Measurements from ENCODE around the gene DGKH.
"Not testable (repeated sequence)": the region's sequence is repeated elsewhere in the genome, so short reads cannot be mapped to it uniquely, and the experiment has no call there.

Gene DGKH

DNA sequence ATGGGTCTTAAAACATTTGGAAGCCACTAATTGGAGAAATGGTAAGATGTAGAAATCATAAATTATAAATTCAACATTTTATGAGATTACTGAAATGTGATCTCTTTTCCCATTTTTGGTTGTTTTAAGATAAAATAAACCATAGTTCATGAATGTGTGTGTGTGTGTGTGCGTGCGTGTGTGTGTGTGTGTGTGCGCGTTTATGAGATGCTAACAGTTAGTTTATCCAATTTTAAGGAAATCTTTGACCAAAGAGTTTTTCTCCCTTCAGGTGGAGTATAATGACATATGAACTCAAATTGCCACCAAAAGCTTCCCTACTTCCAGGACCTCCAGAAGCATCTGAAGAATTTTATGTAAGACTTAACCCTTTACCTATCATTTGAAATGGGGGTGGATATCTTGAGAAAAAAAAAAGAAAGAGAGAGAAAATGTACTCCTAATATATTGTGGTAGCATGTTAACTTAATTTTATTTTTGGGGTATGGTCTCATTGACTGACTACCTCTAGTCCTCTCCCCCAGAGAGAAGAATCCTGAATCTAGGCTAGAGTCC, 125.4 kb downstream of the DGKH start:
- no peak for DNase-seq

DNA sequence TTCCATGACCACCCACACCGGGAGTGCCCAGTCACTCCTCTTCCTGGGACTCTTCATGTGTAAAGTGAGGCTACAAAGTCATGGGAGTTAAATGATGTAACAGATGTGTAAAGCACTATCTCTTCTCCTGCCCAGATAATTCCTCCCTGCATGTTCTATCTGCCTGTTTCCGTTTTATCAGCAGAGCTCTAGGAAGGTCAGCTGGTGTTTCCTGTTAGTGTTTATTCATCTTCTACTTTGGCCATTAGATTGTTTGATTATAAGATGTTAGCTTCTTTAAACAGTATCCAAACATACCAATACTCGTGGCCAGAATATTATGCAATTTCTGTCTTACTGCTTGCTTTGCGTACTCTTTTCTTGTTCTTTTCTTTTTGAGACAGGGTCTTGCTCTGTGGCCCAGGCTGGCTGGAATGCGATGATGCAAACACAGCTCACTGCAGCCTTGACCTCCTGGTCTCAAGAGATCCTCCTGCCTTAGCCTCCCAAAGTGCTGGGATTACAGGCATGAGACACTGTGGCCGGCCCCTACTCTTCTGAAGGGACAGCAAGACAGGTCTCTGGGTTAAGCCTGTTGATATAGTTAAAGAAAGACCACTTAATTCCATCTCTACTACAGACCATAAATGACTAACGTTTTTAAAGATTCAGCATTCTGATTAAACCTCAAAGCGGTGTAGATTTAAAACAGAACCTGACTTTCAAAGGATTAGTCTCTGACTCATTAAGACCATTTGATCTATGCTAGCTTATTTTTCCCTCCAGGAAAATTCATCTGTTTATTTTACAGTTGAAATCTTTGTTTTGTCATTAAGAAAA, 126.1 kb downstream of the DGKH start:
- no peak for DNase-seq

DNA sequence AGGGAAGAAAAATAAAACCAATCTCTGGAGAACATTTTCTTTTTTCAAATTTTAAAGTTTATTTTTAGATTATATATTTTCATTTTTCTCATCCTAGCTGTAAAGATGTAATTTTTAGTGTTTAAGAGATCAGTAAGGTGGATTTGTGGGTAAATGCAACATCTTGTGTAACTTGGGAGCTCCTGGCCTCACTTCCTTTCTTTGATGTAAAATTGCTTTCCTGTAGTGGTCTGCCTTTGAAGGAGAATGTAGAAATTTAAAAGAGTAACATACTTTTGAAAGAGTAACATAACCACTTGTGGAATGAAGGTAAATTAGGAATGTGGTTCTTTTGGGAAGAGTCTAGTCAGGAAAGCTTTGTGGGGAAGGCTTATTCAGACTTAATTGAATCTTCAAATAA, 127.8 kb downstream of the DGKH start:
- no peak for DNase-seq

DNA sequence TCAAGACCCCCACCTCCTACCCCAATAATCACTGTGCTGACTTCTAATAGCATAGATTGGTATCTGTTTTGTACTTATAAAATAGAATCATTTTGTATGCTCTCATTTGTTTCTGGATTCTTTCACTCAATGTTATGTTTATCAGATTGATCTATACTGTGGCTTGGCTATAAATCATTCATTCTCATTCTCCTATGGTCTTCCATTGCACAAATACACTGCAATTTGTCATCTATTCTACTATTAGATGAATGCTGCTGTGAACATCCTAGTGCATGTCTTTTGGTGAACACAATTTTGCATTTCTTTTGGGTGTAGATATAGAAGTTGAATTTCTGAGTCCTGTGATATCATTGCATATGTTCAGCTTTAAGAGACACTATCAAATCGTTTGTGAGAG, 128.7 kb downstream of the DGKH start:
- DNase-seq, result no peak

DNA sequence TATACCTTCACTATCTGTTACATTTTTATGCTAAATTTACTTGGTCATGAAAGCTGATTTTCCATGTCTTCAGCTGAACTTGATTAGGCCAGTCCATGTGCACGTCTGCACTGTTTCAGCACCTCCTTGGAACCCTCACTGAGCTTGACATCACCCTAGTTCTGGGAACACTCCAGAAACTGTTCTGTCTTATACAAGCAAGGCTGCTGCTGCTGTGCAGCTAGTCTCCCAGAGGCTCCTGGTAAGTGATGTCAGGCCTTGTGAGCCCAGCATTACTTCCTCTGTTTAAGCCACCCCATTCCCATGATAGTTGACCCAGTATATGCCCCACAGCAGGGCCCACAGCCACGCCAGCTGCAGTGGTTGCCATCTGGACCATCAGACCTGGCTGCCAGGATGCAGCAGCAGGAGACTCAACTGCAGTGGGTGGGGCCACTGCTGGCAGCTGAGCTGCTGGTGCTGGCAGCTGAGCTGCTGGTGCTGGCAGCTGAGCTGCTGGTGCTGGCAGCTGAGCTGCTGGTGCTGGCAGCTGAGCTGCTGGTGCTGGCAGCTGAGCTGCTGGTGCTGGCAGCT, 133.0 kb downstream of the DGKH start:
- DNase-seq, result no peak

DNA sequence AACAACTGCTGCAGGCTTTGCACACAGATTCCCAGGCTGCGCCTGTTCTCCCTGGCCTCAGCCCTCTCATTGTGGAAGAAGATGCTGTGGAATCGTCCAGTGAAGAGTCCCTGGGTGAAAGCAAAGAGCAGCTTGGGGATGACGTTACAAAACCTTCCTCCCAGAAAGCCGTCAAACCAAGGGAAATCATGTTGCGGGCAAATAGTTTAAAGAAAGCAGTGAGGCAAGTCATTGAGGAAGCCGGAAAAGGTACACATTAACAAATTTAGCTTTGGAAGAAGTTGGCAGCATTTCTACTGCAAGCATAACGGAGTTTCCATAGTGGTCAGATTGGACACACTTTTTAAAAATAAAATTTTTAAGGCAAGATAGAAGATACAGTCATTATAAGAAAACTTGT, 140.6 kb downstream of the DGKH start:
- no peak for DNase-seq

DNA sequence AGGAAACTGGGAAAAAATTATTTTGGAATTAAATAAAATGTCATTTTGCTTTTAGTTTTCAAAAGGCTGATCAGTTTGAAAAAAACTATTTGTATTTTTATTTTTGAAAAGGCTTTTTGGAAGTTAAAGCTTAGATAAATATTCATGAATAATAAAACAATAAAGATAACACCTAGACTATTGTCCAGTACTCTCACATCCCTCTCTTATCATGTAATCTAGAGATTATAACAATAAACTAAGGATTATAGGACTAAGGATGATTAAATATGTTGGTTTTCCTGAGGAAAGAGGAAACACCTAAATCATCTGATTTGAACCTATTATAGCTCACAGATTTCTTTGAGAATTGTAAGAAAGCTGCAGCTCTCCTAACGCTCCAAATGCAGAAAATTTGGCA, 142.1 kb downstream of the DGKH start:
- no peak for DNase-seq

DNA sequence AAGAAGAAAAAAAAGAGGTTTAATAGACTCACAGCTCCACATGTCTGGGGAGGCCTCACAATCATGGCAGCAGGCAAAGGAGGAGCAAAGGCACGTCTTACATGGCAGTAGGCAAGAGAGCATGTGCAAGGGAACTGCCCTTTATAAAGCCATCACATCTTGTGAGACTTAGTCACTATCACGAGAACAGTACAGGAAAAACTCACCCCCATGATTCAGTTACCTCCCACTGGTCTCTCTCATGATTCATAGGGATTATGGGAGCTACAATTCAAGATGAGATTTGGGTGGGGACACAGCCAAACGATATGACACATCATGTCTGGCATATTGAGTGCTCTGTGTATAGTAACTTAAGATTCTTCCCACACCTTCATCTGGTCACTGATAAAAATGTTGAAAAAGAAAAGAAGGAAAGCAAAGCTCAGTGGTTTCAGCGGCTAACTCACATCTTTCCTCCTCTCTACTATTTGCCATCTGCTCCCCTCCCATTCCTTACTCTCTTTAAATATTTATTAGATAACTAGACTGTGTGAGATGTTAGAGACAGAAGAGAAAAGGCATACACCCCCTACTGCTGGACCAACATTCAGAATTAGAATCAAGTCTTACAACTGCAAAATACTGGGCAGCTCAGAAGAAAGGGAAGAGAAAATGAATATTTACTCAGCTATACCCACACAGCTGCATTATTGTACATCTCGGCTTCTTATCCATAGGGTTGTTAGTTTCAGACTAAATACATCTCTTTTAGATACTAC, 163.4 kb downstream of the DGKH start:
- no peak for DNase-seq

DNA sequence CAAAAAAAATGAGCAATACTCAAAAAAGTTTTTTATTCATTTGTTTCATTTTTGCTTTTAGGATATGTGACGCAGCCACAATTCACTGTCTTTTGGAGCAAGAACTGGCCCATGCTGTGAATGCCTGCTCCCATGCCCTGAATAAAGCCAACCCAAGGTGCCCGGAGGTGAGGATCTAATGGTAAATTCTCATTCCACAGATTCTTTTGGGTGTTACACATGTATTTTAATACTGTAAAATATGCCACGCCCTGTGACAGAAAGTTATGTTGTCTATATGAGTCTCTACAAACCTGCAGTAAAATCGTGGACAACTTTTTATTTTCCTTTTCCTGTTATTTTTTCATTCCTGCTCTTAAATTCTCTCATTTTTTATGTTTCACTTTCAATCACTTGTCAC, 166.0 kb downstream of the DGKH start:
- DNase-seq, result no peak

DNA sequence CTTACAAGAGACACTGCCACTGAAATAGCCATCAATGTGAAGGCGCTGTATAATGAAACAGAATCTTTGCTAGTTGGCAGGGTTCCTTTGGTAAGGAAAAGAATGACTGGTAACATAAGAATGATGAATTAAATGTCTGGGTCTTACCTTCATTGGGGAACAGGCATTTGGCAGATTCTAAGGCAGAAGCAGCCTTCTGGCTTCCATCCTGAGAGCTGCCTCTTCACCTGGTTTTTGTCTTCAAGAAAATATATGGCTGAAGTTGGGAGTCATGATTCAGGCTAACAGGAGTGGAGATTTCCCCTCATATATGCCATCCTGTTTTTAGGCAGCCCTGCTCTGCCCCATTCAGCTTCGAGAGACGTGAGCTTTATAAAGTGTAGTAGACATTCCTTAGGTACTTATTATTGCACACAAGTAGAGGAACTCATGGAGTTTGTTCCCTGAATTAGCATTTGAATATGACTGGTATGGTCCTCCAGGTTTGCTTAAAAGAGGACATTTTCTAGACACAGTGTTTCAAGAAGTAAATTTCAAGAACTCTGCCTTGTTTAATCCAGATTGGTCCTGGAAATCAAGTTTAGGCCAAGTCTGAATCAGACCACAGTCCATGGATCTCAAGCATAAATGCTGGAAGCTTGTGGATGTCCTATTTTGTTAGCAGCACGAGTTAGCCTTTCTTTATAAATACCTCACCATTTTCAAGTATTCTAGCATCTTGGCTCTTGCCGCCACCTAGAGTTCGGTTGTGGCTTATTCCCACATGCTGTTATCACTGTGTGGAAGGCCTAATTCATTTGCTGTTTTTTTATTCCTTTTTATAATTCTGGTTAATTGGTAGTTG, 167.4 kb downstream of the DGKH start:
- DNase-seq, result peak in 1 of 2 donors; percentile 3

DNA sequence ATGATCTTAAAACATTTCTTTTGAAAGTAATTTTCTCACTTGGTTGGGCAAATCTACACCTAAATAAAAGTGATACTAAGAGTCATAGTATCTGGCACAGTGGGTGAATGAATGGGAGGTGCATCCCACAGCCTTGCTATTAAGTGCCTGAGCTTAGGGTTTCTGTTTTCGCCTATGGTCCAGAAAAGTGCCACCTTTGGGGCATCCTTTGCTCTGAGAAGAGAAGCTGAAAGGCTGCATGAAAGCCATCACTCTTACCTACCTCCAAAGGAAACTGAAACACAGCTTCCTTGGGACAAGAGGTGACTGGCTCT, 167.9 kb downstream of the DGKH start:
- DNase-seq, result no peak

DNA sequence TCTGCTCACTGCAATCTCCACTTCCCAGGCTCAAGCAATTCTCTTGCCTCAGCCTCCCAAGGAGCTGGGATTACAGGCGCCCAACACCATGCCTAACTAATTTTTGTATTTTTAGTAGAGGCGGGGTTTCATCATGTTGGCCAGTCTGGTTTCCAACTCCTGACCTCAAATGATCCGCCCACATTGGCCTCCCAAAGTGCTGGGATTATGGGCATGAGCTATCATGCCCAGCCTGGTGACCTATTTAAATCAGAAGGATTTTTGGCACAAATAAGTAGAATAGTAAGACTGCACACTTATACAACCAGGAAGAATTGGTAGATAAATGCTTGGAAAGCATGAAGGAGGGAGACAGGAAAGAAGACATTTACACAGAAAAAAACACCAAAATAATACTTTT, 170.1 kb downstream of the DGKH start:
- no peak for DNase-seq

DNA sequence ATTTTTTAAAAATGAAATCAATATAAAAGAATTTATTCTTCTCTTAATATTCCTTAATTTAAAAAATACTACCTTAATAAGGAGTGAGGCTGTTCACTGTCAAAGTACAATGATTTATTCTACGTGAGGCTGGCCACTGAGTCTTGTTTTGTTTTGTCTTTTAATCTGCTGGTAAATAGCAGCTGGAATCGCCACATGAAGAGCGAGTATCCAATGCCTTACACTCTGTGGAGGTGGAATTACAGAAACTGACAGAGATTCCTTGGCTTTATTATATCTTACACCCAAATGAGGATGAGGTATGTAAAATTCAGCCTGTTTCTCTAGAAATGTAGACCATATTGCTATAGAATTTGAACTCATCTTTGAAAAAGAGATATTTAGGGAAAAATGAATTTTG, 170.6 kb downstream of the DGKH start:
- DNase-seq, result no peak

DNA sequence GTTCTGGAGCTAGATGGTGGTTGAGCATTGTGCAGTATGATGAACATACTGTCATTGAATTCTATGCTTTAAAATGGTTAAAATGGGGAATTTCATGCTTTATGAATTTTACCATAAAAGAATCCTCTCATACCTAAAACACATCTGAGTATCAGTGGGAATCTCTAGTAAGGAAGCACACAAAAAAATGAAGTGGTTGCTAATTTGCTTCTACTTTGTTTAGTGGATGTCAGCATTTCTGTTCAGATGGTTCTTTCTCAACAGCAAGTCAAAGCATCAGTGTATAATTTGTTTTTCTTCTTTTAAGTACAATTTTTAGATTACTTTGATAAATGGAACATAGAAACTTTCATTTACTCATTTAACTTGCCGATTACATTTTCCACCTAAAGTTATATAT, 171.4 kb downstream of the DGKH start:
- DNase-seq, result no peak

DNA sequence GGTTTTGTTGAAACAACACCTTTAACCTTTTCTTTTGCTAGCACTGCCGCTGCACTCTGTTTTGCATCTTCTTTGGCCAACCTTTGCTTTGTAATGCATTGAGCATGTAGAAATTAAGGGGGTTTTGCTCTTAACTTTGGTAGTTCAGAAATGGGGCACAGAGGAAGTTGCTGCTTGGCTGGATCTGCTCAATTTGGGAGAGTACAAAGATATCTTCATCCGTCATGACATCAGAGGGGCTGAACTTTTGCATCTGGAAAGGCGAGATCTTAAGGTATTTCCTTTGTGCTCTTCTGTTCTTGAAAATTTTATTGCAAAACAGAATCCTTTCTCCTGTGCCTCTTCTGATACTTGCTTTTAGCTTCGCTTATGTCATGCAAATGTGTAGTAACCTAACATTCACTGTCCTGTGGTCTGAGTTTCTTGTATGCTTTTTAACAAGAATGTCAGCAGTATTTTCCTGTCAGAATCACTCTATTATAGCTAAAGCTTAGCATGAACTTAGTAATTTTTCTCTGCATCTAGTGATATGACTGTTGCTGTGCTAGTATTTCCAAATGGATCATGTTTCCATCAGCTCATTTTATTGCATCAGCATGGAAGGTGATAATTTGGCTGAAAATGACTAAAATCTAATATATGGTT, 172.8 kb downstream of the DGKH start:
- DNase-seq, result no peak

DNA sequence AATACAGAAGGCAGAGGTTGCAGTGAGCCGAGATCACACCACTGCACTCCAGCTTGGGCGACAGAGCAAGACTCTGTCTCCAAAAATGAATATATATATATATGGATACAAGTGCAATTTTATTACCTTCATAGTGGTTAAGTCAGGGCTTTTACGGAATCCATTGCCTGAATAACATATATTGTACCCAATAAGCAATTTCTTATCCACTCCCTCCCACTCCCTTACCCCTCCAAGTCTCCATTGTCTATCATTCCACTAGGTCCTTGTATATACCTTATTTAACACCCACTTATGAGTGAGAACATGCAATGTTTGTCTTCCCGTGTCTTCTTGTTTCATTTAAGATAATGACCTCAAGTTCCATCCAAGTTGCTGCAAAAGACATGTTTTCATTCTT, 175.2 kb downstream of the DGKH start:
- no peak for DNase-seq

DNA sequence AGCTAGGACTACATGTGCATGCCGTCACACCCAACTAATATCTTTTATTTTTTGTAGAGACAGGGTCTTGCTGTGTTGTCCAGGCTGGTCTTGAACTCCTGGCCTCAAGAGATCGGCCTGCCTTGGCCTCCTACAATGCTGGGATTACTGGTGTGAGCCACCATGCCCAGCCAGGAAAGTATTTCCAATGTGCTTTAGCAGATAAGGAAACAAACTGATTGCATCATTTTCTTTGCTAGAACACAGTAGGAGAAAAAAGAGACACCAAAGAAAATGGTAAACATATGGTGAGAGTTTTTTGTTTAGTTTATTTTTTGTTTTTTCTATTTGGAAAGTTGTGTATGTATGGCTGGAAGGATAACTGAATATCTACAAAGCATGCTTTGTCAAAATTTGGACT, 176.6 kb downstream of the DGKH start:
- DNase-seq, result no peak

DNA sequence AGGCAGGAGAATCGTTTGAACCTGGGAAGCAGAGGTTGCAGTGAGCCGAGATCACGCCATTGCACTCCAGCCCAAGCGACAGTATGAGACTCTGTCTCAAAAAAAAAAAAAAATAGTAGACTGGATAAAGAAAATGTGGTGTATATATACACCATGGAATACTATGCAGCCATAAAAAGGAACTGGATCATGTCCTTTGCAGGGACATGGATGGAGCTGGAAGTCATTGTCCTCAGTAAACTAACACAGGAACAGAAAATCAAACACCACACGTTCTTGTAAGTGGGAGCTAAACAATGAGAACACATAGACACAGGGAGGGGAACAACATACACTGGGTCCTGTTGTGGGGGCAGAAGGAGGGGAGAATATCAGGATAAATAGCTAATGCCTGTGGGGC, 178.3 kb downstream of the DGKH start:
- DNase-seq, result not testable (repeated sequence)

DNA sequence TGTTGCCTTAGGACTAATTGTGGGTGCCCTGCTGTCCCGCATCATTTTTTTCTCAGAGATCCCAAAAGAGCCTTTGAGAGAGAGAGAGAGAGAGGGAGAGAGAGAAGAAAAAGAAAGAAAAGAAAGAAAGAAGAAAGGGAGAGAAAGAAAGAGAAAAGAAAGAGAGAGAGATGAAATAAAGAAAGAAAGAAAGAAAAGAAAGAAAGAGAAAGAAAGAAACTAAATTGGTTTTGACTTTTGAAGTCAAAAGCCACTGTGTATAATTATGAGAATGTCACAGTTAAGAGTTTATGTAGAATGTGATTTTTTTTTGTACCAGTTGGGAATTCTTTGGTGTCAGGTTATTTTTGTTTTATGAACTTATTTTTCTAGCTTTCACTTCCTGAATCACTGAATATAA, 180.1 kb downstream of the DGKH start:
- DNase-seq, result no peak

DNA sequence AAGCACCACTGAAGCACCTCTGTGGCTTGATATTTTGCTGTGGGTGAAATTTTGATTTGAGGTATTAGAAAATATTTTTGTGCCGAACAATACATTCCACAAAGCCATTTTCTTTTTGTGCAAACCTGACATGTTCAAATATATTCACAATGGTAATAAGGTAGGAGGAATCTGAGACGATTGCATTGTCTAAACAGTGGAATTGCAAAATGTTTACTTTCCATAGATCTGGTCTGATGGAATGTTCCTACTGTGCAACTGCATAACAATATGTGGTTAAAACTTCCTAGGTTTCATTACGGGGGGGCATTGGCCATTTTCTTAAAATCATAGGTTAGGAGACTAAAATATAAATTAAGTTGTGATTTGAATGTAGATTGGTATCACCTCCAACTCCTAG, 180.8 kb downstream of the DGKH start:
- no peak for DNase-seq

DNA sequence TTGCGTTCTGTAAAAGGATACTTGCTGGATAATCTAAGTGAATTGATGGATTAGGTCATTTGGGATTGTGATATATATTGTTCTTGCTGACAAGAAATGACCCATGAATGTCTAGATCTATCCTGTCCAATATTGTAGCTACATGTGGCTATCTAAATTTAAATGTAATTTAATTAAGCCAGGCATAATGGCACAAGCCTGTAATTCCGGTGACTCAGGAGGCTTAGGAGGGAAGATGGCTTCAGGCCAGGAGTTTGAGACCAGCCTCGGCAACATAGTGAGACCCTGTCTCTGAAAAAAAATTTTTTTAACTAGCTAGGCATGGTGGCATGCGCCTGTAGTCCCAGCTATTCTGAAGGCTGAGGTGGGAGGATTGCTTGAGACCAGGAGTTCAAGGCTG, 184.2 kb downstream of the DGKH start:
- DNase-seq, result no peak

DNA sequence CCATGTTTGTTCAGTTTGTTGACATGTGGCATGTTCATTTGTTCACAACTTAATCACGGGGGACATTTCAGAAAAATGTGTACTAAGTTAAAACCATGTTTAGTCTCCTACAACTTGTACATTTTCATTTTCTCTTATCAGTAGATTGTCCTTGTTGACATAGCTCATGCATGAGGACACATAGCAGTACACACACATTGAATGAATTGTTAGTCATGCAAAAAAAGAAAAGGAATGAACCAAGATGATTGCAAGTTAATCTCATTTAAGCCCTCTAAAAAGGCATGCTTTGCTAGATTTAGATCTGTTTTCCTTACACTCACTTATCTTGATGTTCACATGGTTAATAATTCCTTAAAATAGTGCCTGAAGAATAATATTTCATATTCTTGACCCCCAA, 185.3 kb downstream of the DGKH start:
- DNase-seq, result no peak

DNA sequence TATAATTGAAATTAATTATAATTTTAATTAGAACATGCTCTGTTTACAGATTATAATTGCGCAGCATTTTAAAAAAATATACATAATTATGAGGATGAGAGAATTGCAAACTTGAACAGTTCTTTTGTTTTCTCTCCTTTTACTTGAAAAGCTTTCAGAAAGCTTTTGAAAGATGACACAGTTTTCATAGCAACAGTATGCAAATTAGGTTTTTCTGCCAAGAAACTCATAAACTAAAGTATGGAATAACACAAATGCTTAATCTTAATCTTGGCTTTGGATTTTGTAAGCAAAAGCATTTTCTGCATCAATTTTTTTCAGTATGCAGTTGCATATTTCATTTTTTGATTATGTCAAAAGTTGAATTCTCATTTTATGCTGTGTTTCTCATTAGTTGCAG, 190.7 kb downstream of the DGKH start:
- DNase-seq, result no peak
